ENCODE data around the gene EN1.

GRCh38 chr2:118864207-118864606 lies 16.8 kb upstream of the EN1 start:
- TF ChIP-seq ZBTB7A (CRISPR knock-in tag; IDR thresholded peaks at IDR 0.05) (no peak), ZSCAN22 (CRISPR knock-in tag; IDR thresholded peaks at IDR 0.05) (no peak), ELF4 (CRISPR knock-in tag; IDR thresholded peaks at IDR 0.05; ENCODE audit: borderline replicate concordance) (no peak), EP300 (IDR thresholded peaks at IDR 0.05; ENCODE audit: low read depth in 2 of 2, low read length in 2 of 2) (no peak), EP300 (CRISPR knock-in tag; IDR thresholded peaks at IDR 0.05; ENCODE audit: borderline replicate concordance) (no peak), USF2 (IDR thresholded peaks at IDR 0.05; ENCODE audit: low read depth, low read length) (no peak), USF2 (CRISPR knock-in tag; IDR thresholded peaks at IDR 0.05; ENCODE audit: borderline replicate concordance) (no peak)
